GM10266 (cell line): Measurements from ENCODE around the gene AKAP13.

ENCODE experiments used
- DNase-seq: peaks from one replicate; pipeline ENCODE4 v3.0.0; 2012; ENCODE audit errors: extremely low spot score
- CTCF ChIP-seq: IDR thresholded peaks from 2 replicates; pipeline ENCODE4 v1.5.1; 2012; ENCODE audit warnings: mild to moderate bottlenecking, low read depth; ENCODE audit not compliant: control insufficient read depth, insufficient read depth; ENCODE audit errors: missing control alignments

AKAP13 gene

GRCh38 chr15:85518979-85519761, 138.8 kb downstream of the AKAP13 start:
- no peak for TF ChIP-seq CTCF
- DNase-seq = no peak

GRCh38 chr15:85520650-85521049, 140.2 kb downstream of the AKAP13 start:
- no peak for TF ChIP-seq CTCF
- DNase-seq = no peak

GRCh38 chr15:85523530-85523929, 143.1 kb downstream of the AKAP13 start:
- no peak for TF ChIP-seq CTCF
- DNase-seq = no peak

DNA sequence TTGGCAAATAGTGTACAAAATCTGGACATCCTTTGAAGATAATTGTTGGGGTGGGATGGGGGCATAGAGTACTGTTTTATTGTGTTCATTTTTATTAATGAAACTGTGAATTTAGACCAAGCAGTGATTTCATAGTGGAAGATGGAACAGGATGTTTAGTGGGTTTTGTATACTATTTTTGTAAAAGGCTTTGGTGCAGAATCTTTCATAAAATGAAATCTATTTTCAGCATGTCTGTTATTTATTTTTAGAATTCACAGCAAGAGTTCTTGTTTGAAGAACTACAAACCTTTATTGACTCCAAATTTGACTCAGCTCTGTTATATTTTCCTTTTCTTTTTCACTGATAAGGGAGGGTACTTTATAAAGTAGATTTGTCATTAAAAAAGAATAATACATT, 145.4 kb downstream of the AKAP13 start:
- TF ChIP-seq CTCF = no peak
- no peak for DNase-seq

DNA sequence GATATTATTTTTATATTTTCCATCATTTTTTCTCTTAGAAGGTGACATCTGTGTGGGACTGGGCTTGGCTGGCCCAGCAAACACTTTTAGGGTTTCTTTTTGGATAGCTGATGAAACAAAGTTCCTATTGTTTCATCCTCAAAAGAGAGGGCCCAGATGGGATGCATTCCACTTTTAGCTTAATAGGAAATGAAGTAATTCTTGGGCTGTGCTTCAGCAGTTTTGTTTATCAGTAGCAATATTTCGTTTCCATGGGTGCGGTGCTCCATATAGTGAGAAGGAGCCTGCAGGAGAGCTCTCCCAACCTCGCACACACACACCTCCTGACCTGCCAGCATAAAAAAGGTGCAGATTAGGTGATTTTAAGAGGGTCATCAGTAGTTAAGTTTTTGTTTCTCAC, 147.5 kb downstream of the AKAP13 start:
- no peak for DNase-seq
- no peak for TF ChIP-seq CTCF

GRCh38 chr15:85530079-85530478, 149.7 kb downstream of the AKAP13 start:
- TF ChIP-seq CTCF = no peak
- no peak for DNase-seq

DNA sequence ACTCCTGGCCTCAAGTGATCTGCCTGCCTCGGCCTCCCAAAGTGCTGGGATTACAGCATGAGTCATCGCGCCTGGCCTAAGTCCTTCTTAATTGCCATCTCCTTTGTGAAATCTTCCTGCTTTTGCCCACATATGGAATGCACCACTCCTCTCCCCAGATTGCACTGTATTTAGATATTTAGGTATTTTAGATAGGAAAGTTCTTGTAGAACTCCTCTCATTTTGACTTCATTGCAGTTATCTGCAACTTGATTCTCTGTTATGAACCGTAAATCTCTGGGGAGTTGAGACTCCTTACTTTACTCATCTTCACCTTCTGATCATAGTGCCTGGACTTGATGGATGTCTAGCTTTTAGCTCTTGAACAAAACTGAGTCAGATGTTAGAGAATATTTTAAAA, 150.7 kb downstream of the AKAP13 start:
- no peak for DNase-seq
- TF ChIP-seq CTCF = no peak
